BE2C (cell line): ENCODE measurements around the gene SH2D1B.

Experiments
- DNase-seq: peaks from one replicate; pipeline ENCODE4 v3.0.0-alpha.2; 2020
- H3K27me3 ChIP-seq: fragments of 250-450 bp; sonication (Bioruptor Pico); 2 replicates; pipeline ENCODE4 v1.5.1; 2020; ENCODE audit warnings: mild to moderate bottlenecking
- H3K36me3 ChIP-seq: fragments of 250-450 bp; sonication (Bioruptor Pico); 2 replicates; pipeline ENCODE4 v1.5.1; 2020; ENCODE audit warnings: mild to moderate bottlenecking
- H3K4me1 ChIP-seq: fragments of 250-450 bp; sonication (Bioruptor Pico); 2 replicates; pipeline ENCODE4 v1.5.1; 2020
- H3K4me3 ChIP-seq: 2 replicates; pipeline ENCODE4 v1.5.1; 2011; ENCODE audit warnings: low read depth, low read length
- H3K9me3 ChIP-seq: fragments of 250-450 bp; sonication (Bioruptor Pico); 2 replicates; pipeline ENCODE4 v1.5.1; 2020
- CTCF ChIP-seq: IDR thresholded peaks from 2 replicates; pipeline ENCODE4 v1.5.1; 2012; ENCODE audit warnings: mild to moderate bottlenecking, low read depth, low read length

Gene SH2D1B

GRCh38 chr1:162363823-162364222 is 48.1 kb downstream of the SH2D1B start:
- no peaks in the 10 kb centered on the region for H3K9me3 ChIP-seq
- no peaks in the 10 kb centered on the region for H3K4me1 ChIP-seq
- no peak for TF ChIP-seq CTCF
- H3K4me3 ChIP-seq = no peak overlapping the region
- no peak for DNase-seq
- no peaks in the 10 kb centered on the region for H3K27me3 ChIP-seq
- H3K36me3 ChIP-seq = no peaks in the 10 kb centered on the region

- H3K36me3 ChIP-seq = no peaks in the 10 kb centered on the region
- no peaks in the 10 kb centered on the region for H3K4me1 ChIP-seq
- H3K27me3 ChIP-seq = no peaks in the 10 kb centered on the region
- TF ChIP-seq CTCF = no peak
- H3K9me3 ChIP-seq = peaks cover 2% of the 10 kb centered on the region; the same call in 1 of the 2 replicates
- no peak overlapping the region for H3K4me3 ChIP-seq
- no peak for DNase-seq
Measured at GRCh38 chr1:162361349-162361748, 50.6 kb downstream of the SH2D1B start.

GRCh38 chr1:162360874-162361260 is 51.1 kb downstream of the SH2D1B start:
- H3K36me3 ChIP-seq = no peaks in the 10 kb centered on the region
- H3K27me3 ChIP-seq = no peaks in the 10 kb centered on the region
- no peak for TF ChIP-seq CTCF
- no peaks in the 10 kb centered on the region for H3K4me1 ChIP-seq
- no peak for DNase-seq
- peaks cover 2% of the 10 kb centered on the region; the same call in 1 of the 2 replicates for H3K9me3 ChIP-seq
- no peak overlapping the region for H3K4me3 ChIP-seq

GRCh38 chr1:162360237-162360873 is 51.6 kb downstream of the SH2D1B start:
- Histone ChIP-seq H3K27me3 (no peaks in the 10 kb centered on the region), H3K36me3 (no peaks in the 10 kb centered on the region), H3K4me1 (no peaks in the 10 kb centered on the region), H3K9me3 (peaks cover 2% of the 10 kb centered on the region; the same call in 1 of the 2 replicates), H3K4me3 (no peak overlapping the region)
- no peak for TF ChIP-seq CTCF
- no peak for DNase-seq

GRCh38 chr1:162359523-162360236 is 52.3 kb downstream of the SH2D1B start:
- H3K27me3 ChIP-seq = no peaks in the 10 kb centered on the region
- H3K9me3 ChIP-seq = peaks cover 2% of the 10 kb centered on the region; the same call in 1 of the 2 replicates
- no peak for DNase-seq
- no peaks in the 10 kb centered on the region for H3K4me1 ChIP-seq
- no peaks in the 10 kb centered on the region for H3K36me3 ChIP-seq
- H3K4me3 ChIP-seq = no peak overlapping the region
- TF ChIP-seq CTCF = no peak

GRCh38 chr1:162358928-162359327 is 53.0 kb downstream of the SH2D1B start:
- no peaks in the 10 kb centered on the region for H3K27me3 ChIP-seq
- peaks cover 2% of the 10 kb centered on the region; the same call in 1 of the 2 replicates for H3K9me3 ChIP-seq
- H3K4me1 ChIP-seq = no peaks in the 10 kb centered on the region
- no peak for DNase-seq
- H3K4me3 ChIP-seq = no peak overlapping the region
- no peak for TF ChIP-seq CTCF
- no peaks in the 10 kb centered on the region for H3K36me3 ChIP-seq
